Stimulated activated effector memory CD8-positive, alpha-beta T cell treated with anti-CD3 and anti-CD28 coated beads, Interleukin-12 subunit alpha, Interleukin-12 subunit beta, amount 100 ng/mL, for 72 hours (primary cell): ENCODE data around the gene PSMG4.
A peak's percentile ranks its signal among the peaks of the same experiment; 100 is the strongest.

ENCODE experiments used
- ATAC-seq: fragments of 150-1000 bp; cut with Tn5 transposase; 2 replicates; pipeline ENCODE4 v1.10.0; 2021
- DNase-seq, 2 donors: peaks; one replicate each; pipeline ENCODE4 v3.0.0; 2021 to 2022; ENCODE audit warnings: low spot score in 2 of 2
- H3K27ac Mint-ChIP-seq: one replicate; pipeline ENCODE4 v1.8.0; 2022; ENCODE audit warnings: mild to moderate bottlenecking, mixed read lengths
- H3K36me3 Mint-ChIP-seq: one replicate; pipeline ENCODE4 v1.8.0; 2022; ENCODE audit warnings: mild to moderate bottlenecking, mixed read lengths
- H3K4me1 Mint-ChIP-seq: one replicate; pipeline ENCODE4 v1.8.0; 2022; ENCODE audit warnings: mixed read lengths
- H3K4me3 Mint-ChIP-seq: one replicate; pipeline ENCODE4 v1.8.0; 2022; ENCODE audit warnings: mild to moderate bottlenecking, mixed read lengths
- H3K9me3 Mint-ChIP-seq: one replicate; pipeline ENCODE4 v1.8.0; 2022; ENCODE audit warnings: mixed read lengths

PSMG4 gene

DNA sequence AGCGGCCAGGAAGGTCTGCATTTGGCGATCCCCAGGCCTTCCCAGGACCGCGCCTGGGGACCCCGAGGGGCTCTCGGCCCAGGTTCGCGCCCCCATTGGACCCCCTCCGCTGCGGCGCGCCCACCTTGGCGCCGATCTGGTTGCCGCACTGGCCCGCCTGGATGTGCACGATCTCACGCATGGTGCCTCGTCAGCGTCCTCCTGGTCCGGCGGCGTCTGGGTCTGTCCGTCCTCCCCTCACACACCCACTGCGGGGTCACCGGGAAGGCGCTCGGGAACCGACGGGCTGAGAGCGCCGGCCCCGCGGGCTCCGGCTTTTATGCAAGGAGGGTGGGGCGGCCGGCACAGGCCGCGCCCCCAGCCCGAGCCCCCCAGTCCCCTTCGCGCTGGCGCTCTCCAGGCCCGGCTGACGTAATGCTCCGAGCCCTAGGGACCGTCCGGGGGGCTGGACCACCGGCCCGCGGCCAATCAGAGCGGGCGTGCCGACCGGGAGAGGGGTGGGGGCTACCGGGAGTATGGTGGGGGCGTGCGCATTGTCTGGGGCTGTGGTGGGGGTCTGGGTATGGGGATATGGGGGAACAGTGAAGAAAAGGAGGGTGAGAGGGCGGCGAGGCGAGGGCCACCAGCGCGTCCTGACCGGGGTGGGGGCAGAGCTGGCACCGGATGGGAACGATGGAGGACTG lies 31.2 kb upstream of the PSMG4 start, which contains the start of gene TUBB2B:
TSS of gene TUBB2B (minus strand) at position 291 of the 683 bp plus-strand sequence. CDS start at position 181, 110 bp downstream.
- no peak for DNase-seq
- H3K4me1 Mint-ChIP-seq: peaks cover 52% of the 10 kb centered on the region
- no peak within 1 kb of the TSS for H3K27ac Mint-ChIP-seq
- peaks cover 1% of the 10 kb centered on the region for H3K36me3 Mint-ChIP-seq
- ATAC-seq: peak; percentile 29
- H3K9me3 Mint-ChIP-seq: no peaks in the 10 kb centered on the region
- H3K4me3 Mint-ChIP-seq: peak within 1 kb of the TSS; percentile 71

DNA sequence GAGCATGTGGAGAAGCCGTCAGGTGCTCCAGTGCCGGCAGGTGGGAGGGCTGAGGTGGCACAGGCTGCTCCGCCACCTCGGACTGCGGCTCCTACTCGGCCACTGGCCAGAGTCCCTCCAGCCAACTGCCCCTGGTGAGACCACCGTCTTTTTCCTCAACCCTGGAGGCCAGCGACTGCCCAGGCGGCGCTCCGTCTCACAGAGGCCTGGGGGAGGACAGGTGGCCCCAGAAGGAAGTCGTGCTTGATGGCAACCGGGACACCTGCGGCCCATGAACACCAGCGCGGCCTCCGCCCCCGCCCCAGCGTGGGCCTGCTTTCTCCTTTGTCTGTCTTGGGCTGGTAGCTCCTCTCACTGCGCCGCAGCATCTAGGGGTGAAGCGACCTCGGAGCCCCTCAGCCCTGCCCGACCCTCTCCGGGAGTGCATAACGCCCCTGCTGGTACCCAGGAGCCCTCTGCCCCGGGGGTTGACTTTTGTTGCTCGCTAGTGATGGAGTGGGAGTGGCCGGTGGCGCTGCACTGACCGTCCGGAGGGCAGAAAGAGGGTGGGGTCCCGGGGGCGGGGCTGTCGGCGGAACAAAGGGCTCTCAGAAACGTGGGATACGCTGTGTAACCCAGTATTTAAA lies 30.6 kb upstream of the PSMG4 start:
- peaks cover 54% of the 10 kb centered on the region for H3K4me1 Mint-ChIP-seq
- ATAC-seq (peak; percentile 30), DNase-seq (no peak)
- no peaks in the 10 kb centered on the region for H3K9me3 Mint-ChIP-seq
- no peak overlapping the region for H3K27ac Mint-ChIP-seq
- H3K36me3 Mint-ChIP-seq: no peaks in the 10 kb centered on the region
- H3K4me3 Mint-ChIP-seq: peak overlapping the region; percentile 71

DNA sequence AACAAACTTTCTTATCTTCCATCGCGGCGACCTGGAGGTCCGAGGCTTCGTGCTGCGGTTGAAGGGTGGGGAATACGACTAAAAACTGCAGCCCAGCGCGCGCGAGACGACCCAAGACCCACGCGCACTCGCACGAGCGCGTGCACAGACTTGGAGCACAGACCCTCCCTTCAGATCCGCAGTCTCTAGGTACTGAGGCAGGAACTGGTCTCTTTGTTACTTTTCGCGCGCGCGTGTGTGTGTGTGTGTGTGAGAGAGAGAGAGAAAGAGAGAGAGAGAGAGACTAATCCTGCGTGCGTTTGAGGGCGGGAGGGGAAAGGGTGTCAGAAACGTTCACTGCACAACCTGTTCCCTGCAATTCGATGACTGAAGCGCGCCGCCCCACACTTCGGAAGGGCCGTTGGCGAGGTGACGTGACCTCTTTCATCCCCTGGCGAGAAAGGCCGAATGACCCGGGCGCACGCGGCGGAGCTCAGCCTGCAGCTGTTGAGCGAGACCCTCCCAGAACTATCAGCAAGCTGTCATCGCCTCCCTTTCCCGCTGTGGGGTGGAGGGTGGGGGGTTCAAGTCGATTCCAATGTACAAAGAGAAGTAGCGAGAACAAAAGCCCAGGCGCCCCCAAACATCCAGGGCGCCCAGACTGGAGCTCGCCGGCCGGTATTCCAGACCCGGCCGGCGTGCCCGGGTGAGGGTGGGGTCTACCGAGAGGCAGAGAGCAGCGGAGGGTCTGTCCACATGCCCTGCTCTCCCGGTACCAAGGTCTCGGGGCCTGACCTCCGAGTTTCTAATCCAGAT lies 29.8 kb upstream of the PSMG4 start:
- Mint-ChIP-seq H3K36me3 (no peaks in the 10 kb centered on the region), H3K4me3 (peak overlapping the region; percentile 71), H3K9me3 (no peaks in the 10 kb centered on the region), H3K4me1 (peaks cover 54% of the 10 kb centered on the region), H3K27ac (no peak overlapping the region)
- peak; percentile 38 for ATAC-seq
- DNase-seq: no peak

DNA sequence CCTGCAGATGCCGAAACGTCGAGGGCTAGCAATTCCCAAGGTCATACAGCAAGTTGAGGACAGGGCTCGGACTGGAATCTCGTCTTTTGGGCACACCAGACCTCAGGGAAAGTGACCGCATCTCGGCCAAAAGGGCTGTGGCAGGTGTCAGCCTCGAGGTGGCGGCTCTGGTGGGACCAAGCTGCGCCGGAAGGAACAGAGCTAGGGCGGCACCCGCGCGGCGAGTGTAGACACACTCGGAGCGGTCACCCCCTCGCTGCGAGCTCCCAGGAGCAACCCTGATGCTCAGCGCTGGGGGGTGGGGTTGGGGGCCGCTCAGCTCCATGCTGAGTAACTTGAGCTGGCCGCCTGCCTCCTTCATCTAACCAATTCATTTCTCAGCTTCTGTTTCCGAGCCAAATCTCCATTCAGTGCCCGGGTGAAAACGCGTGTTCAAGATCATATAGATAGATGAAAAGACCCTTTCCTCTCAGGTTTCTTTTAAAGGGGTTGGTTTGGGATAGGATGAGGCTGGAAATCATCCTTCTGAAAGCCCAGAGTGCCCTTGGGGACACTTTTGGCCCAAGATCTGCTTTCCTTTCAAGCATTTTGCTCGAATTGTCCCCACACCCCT lies 29.1 kb upstream of the PSMG4 start:
- peak; percentile 64 for ATAC-seq
- peaks cover 54% of the 10 kb centered on the region for H3K4me1 Mint-ChIP-seq
- peak overlapping the region; percentile 71 for H3K4me3 Mint-ChIP-seq
- H3K9me3 Mint-ChIP-seq: no peaks in the 10 kb centered on the region
- H3K27ac Mint-ChIP-seq: no peak overlapping the region
- no peaks in the 10 kb centered on the region for H3K36me3 Mint-ChIP-seq
- no peak for DNase-seq

DNA sequence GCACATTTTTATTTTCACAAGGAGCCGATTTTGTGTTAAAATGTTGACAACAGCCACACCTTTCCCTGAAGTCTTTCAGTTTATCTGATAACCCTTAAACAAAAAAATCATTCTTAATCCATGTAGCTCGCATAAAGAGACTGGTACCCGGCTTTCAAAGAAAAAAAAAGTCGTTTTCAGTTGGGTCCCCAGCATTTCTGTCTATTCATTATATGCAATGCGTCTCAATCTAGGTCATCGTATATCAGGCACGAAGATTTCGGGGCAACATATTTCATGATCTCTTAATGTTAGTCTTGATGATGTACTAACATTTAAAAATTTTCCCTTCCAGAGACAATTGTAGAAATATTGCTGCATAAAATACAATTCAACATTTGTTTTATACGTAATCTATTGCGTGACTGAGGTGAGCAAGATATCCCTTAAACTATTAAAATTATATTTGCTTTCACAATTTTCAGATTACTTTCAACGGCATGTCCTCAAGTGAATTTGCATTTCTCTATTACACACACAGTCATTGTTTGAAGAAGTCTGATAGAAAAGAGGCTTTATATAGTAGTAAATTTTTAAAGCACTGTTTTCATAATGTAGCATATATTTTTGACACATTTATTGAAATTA lies 28.4 kb upstream of the PSMG4 start:
- ATAC-seq: no peak
- DNase-seq: no peak
- H3K4me3 Mint-ChIP-seq: peak overlapping the region; percentile 71

DNA sequence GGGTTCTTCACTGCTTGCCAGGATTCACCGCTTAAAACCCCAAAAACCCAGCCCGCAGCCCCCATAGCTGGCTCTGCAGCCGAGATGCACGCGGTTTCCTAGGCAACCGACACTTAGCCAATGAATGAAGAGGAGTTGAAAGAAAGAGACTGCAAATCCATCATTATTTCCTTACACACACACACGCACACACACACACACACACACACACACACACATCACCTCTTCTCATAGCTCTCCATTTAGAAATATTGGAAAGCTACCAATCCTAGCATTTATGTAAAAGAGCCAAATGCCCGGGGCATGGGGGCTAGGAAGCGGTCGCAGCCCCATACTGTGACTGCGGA lies 27.9 kb upstream of the PSMG4 start:
- Mint-ChIP-seq H3K4me3 (peak overlapping the region; percentile 71), H3K9me3 (no peaks in the 10 kb centered on the region), H3K36me3 (no peaks in the 10 kb centered on the region), H3K27ac (no peak overlapping the region), H3K4me1 (peaks cover 54% of the 10 kb centered on the region)
- ATAC-seq: no peak
- DNase-seq: no peak

More for the DNA sequence above, 28.4 kb upstream of the PSMG4 start:
- Mint-ChIP-seq H3K4me1 (peaks cover 54% of the 10 kb centered on the region), H3K36me3 (no peaks in the 10 kb centered on the region), H3K9me3 (no peaks in the 10 kb centered on the region), H3K27ac (no peak overlapping the region)

DNA sequence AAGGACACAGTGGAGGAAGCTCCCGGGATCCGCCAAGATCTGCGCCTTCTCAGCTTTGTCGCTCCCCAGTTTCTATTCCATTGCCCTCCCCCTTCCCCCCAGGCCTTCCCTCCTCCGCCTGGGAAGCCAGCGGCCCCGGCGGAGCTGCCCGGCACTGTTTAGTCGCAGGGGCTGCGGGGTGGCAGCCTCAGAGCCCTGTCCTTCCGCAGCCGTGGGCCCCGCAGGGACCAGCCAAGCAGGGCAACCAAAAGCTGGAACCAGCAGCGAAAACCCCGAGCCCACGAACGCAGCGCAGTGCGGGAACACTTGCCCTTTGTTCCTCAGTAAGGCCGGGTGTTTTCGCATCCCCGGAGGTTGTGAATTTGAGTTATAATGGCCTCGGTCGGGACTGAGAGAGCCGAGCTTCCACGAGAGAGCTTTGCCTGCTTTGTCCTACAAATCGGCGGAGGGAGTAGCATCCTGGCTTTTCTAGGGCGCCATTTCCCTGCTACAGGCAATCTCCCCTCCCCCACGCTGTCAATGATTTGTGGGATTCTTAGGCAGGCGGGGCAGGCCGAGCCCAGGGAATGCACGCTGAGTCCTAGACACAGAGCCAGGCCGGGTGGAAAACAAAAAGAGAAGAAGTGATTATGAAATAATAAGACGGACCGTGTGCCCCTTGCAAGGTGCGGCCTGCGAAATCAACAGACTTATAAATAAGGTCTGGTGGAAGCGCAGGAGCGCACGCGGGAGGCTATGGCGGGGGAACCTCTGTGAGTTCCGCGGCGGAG lies 27.3 kb upstream of the PSMG4 start:
- no peaks in the 10 kb centered on the region for H3K9me3 Mint-ChIP-seq
- DNase-seq (no peak), ATAC-seq (no peak)
- H3K27ac Mint-ChIP-seq: no peak overlapping the region
- H3K36me3 Mint-ChIP-seq: no peaks in the 10 kb centered on the region
- peak overlapping the region; percentile 71 for H3K4me3 Mint-ChIP-seq
- H3K4me1 Mint-ChIP-seq: peaks cover 54% of the 10 kb centered on the region

DNA sequence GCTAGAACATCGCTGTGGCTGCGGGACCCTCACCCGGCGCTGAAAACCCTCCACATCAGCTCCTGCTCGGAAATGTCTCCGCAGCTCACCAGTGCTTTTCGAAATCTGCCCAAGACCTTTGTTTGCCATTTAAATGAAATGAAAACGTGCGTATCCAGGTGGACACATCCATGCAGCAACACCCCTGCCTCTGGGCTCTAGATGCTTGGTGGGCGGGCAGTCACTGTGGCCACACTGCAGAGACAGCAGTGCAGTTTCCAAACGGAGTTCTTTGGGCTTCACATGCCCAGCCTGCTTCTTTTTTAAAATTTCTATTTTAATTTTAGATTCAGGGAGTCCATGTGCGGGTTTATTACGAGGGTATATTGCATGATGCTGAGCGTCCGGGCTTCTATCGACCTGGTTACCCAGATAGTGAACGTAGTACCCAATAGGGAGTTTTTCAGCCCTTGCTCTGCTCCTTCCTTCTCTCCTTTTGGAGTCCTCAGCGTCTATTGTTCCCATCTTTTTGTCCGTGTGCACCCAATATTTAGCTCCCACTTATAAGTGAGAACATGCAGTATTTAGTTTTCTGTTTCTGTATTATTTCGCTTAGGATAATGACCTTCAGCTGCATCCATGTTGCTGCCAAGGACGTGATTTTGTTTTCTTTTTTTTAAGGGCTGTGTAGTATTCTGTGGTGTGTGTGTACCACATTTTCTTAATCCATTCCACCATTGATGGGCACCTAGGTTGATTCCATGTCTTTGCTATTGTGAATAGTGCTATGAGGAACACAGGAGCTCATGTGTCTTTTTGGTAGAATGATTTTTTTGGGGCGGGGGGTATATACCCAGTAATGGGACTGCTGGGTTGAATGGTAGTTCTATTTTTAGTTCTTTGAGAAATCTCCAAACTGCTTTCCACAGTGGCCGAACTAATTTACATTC lies 26.5 kb upstream of the PSMG4 start:
- Mint-ChIP-seq H3K36me3 (no peaks in the 10 kb centered on the region), H3K4me1 (peaks cover 45% of the 10 kb centered on the region), H3K4me3 (peak overlapping the region; percentile 71), H3K27ac (no peak overlapping the region), H3K9me3 (no peaks in the 10 kb centered on the region)
- ATAC-seq (no peak), DNase-seq (no peak)

DNA sequence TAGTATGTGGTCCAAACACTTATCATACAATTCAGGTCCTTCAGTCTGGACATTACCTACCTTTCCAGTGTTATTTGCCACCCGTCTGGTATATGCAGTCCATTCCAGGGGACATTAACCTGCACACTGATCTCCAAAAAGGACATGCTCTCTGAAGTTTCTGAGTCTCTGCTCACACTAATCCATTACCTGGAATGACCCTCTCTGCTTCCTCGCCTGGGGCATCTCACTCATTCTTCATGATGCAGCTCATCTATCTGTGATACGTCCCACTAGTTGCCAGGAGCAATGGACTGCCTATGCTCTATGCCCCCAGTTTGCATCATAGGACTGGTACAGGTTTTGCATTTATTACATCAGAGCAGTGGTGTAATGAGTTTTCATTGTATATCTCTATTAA lies 25.4 kb upstream of the PSMG4 start:
- ATAC-seq (no peak), DNase-seq (no peak)
- Mint-ChIP-seq H3K36me3 (no peaks in the 10 kb centered on the region), H3K4me1 (peaks cover 37% of the 10 kb centered on the region), H3K4me3 (no peak overlapping the region), H3K27ac (no peak overlapping the region), H3K9me3 (no peaks in the 10 kb centered on the region)

DNA sequence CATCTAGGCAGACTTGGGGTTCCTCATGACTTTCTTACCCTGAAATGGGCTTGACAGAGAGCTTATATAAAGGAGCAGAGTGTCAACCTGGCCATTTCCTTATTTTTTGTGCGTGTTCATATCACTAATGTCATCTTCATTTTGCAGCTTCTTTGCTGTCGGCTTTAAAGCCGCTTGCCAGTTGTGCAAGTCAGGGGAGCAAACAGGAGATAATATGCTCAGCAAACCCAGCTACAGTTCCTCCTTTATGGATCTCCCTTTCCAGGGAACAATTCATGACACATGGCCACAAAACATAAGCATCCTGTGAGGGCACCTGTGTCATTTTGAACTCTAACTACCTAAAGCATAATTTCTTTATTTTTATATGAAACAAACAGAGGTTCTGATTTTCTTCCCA lies 24.8 kb upstream of the PSMG4 start:
- DNase-seq: no peak
- no peak overlapping the region for H3K27ac Mint-ChIP-seq
- H3K4me1 Mint-ChIP-seq: peaks cover 31% of the 10 kb centered on the region
- no peak overlapping the region for H3K4me3 Mint-ChIP-seq
- H3K9me3 Mint-ChIP-seq: no peaks in the 10 kb centered on the region
- ATAC-seq: no peak
- H3K36me3 Mint-ChIP-seq: no peaks in the 10 kb centered on the region

- H3K36me3 Mint-ChIP-seq: no peaks in the 10 kb centered on the region
- ATAC-seq: no peak
- DNase-seq: no peak
Observed at GRCh38 chr6:3235486-3235885, 23.3 kb upstream of the PSMG4 start.

GRCh38 chr6:3236005-3236404 lies 22.7 kb upstream of the PSMG4 start:
- Mint-ChIP-seq H3K36me3 (no peaks in the 10 kb centered on the region), H3K9me3 (no peaks in the 10 kb centered on the region), H3K27ac (no peak overlapping the region), H3K4me3 (no peak overlapping the region), H3K4me1 (peaks cover 16% of the 10 kb centered on the region)
- DNase-seq (no peak), ATAC-seq (no peak)

More at GRCh38 chr6:3235486-3235885, 23.3 kb upstream of the PSMG4 start:
- no peak overlapping the region for H3K27ac Mint-ChIP-seq
- H3K4me1 Mint-ChIP-seq: peaks cover 19% of the 10 kb centered on the region
- H3K4me3 Mint-ChIP-seq: no peak overlapping the region
- H3K9me3 Mint-ChIP-seq: no peaks in the 10 kb centered on the region

- ATAC-seq (no peak), DNase-seq (no peak)
- H3K4me3 Mint-ChIP-seq: no peak overlapping the region
- H3K36me3 Mint-ChIP-seq: no peaks in the 10 kb centered on the region
- no peak overlapping the region for H3K27ac Mint-ChIP-seq
- H3K4me1 Mint-ChIP-seq: no peaks in the 10 kb centered on the region
- H3K9me3 Mint-ChIP-seq: no peaks in the 10 kb centered on the region
Observed at GRCh38 chr6:3237761-3238662, 20.7 kb upstream of the PSMG4 start.
